PC-9 (cell line): Measurements from ENCODE around the gene FAM111B. TPM values are rescaled to one million over a fixed set of nuclear protein-coding genes. Genes with fewer than 3 reads are reported as not detected.
"Not testable (repeated sequence)": the region's sequence is repeated elsewhere in the genome, so short reads cannot be mapped to it uniquely, and the experiment has no call there.

Experiments used
- BruUV-seq: library from RNA; stranded (reverse); fragments of 400-500 nt; replicated peaks from 2 replicates; lab custom pipeline; 2021; lab: Mats Ljungman, UMichigan
- CTCF ChIA-PET: fragments of 300-600 bp; sonication (Branson Sonifier 250); formaldehyde crosslinking; loops from one replicate; lab custom pipeline; 2022; ENCODE audit warnings: antibody characterized with exemption; lab: Charles Lee
- POLR2A ChIA-PET: fragments of 300-600 bp; sonication (Branson Sonifier 250); formaldehyde crosslinking; loops from one replicate; lab custom pipeline; 2022; ENCODE audit warnings: antibody characterized with exemption; ENCODE audit not compliant: unreplicated experiment; lab: Charles Lee
- DNase-seq, 2 experiments: peaks; one replicate each; pipeline versions ENCODE4 v3.0.0 to v3.0.0-alpha.2; 2015 to 2022; ENCODE audit warnings: mixed read lengths in 1 of 2
- H2AFZ ChIP-seq: fragments of 200-600 bp; sonication (generic); 2 replicates; pipeline ENCODE4 v1.8.1; 2017; ENCODE audit warnings: antibody characterized with exemption
- H3F3A ChIP-seq: fragments of 200-600 bp; sonication (generic); 2 replicates; pipeline ENCODE4 v1.8.1; 2017; ENCODE audit warnings: antibody characterized with exemption, mild to moderate bottlenecking, low read depth; ENCODE audit not compliant: insufficient read depth
- H3K27ac ChIP-seq: fragments of 200-600 bp; sonication (generic); 2 replicates; pipeline ENCODE4 v1.6.1; 2016; ENCODE audit warnings: mixed run types
- H3K27me3 ChIP-seq: fragments of 200-600 bp; sonication (generic); 2 replicates; pipeline ENCODE4 v1.6.1; 2016; ENCODE audit warnings: low read depth, mixed run types; ENCODE audit not compliant: insufficient read depth
- H3K36me3 ChIP-seq: fragments of 200-600 bp; sonication (generic); 2 replicates; pipeline ENCODE4 v1.6.1; 2016; ENCODE audit warnings: low read depth, mixed run types
- H3K4me1 ChIP-seq: fragments of 200-600 bp; sonication (generic); replicated peaks from 2 replicates; pipeline ENCODE4 v1.6.1; 2016; ENCODE audit warnings: mixed run types; ENCODE audit not compliant: insufficient read depth
- H3K4me2 ChIP-seq: fragments of 200-600 bp; sonication (generic); 2 replicates; pipeline ENCODE4 v1.6.1; 2017; ENCODE audit warnings: mixed run types
- H3K4me3 ChIP-seq: fragments of 200-600 bp; sonication (generic); 2 replicates; pipeline ENCODE4 v1.6.1; 2016; ENCODE audit warnings: mixed run types
- H3K79me2 ChIP-seq: fragments of 200-600 bp; sonication (generic); 2 replicates; pipeline ENCODE4 v1.6.1; 2017; ENCODE audit warnings: low read depth, mixed run types
- H3K9me2 ChIP-seq: fragments of 200-600 bp; sonication (generic); 2 replicates; pipeline ENCODE4 v1.8.1; 2017; ENCODE audit warnings: mild to moderate bottlenecking; ENCODE audit not compliant: insufficient read depth
- H3K9me3 ChIP-seq: fragments of 200-600 bp; sonication (generic); 2 replicates; pipeline ENCODE4 v1.8.1; 2016; ENCODE audit warnings: low read depth; ENCODE audit not compliant: insufficient read depth
- H4K20me1 ChIP-seq: fragments of 200-600 bp; sonication (generic); 2 replicates; pipeline ENCODE4 v1.8.1; 2017; ENCODE audit not compliant: insufficient read depth
- EZH2 ChIP-seq: fragments of 200-600 bp; sonication (generic); IDR thresholded peaks from 2 replicates; pipeline ENCODE4 v1.8.0; 2017; ENCODE audit warnings: antibody characterized with exemption, low read depth
- intact Hi-C: fragments of 100-400 bp; cut with micrococcal nuclease; formaldehyde crosslinking; loops from one replicate; pipeline ENCODE4 v1.10.0; 2022; ENCODE audit not compliant: unreplicated experiment
- total RNA-seq: library from RNA; stranded (reverse); gene quantifications from 2 replicates; pipeline ENCODE4 v1.2.3, GENCODE V29; 2021
- TF ChIP-seq, protein P1 (sequence below): fragments of 200-600 bp; sonication (generic); conservative IDR thresholded peaks from 2 replicates; pipeline ENCODE4 v1.6.1; 2017; ENCODE audit warnings: mixed run types, antibody characterized with exemption, mild to moderate bottlenecking, moderate library complexity

Gene FAM111B
- total RNA-seq, 1 experiment from 2014 or later = 12.0 TPM

DNA sequence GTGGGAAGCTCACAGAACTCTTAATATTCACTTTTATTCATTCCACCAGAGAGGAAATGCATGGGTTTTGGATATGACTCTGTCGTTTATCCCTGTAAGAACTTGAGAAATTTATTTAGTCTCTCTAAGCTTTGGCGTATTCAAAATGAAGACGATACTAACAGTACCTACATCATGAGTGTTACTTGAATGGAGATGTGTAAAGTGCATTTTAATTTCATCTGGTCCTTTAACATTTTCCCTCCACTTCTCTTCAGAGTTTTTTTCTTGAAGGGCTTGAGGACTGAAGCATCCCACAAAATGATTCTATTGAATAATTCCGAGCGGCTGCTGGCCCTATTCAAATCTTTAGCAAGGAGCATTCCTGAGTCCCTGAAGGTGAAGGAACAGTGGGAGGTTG is 21.0 kb upstream of the FAM111B start, which contains the start of gene GLYATL1B:
Gene GLYATL1B, plus strand, starts transcription at position 301 of the 400 bp plus-strand sequence. Its CDS starts 0 bp downstream, at position 301.
- intact Hi-C loops, CTCF ChIA-PET: not testable (repeated sequence)
- peaks cover 72% of the 10 kb centered on the region for H3K27me3 ChIP-seq

DNA sequence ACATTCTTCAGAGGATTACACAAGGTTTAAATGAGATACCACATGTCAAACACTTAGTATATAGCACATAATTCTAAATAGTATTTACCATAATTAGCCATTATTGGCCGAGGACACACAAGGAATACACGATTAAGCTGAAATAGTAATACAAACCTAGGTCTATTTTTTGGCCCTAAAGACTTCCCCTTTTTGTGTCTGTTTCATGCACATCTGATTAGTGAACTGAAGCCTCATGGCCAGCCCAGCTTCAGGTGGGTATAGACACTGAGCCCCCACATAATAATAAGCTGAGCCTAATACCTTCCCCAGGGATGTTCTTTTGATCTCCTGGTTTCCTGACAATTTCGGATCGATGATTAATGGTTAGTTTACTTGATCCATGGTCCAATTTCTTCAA is 18.9 kb upstream of the FAM111B start:
- BruUV-seq = no TSS peak
- no peak overlapping the region for H3K4me2 ChIP-seq
- no peaks in the 10 kb centered on the region for H4K20me1 ChIP-seq
- no peaks in the 10 kb centered on the region for H3K79me2 ChIP-seq
- H3K36me3 ChIP-seq = no peaks in the 10 kb centered on the region
- H3K9me3 ChIP-seq = no peaks in the 10 kb centered on the region
- TF ChIP-seq, protein P1, sequence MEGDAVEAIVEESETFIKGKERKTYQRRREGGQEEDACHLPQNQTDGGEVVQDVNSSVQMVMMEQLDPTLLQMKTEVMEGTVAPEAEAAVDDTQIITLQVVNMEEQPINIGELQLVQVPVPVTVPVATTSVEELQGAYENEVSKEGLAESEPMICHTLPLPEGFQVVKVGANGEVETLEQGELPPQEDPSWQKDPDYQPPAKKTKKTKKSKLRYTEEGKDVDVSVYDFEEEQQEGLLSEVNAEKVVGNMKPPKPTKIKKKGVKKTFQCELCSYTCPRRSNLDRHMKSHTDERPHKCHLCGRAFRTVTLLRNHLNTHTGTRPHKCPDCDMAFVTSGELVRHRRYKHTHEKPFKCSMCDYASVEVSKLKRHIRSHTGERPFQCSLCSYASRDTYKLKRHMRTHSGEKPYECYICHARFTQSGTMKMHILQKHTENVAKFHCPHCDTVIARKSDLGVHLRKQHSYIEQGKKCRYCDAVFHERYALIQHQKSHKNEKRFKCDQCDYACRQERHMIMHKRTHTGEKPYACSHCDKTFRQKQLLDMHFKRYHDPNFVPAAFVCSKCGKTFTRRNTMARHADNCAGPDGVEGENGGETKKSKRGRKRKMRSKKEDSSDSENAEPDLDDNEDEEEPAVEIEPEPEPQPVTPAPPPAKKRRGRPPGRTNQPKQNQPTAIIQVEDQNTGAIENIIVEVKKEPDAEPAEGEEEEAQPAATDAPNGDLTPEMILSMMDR = no peak
- TF ChIP-seq EZH2 = no peak
- intact Hi-C loops = no loop called here
- no peaks in the 10 kb centered on the region for H3K4me1 ChIP-seq
- no peaks in the 10 kb centered on the region for H3K9me2 ChIP-seq
- ChIA-PET CTCF (no interaction called here), POLR2A (no interaction called here)
- no peak overlapping the region for H3K27ac ChIP-seq
- H3K27me3 ChIP-seq = peaks cover 65% of the 10 kb centered on the region
- no peaks in the 10 kb centered on the region for H3F3A ChIP-seq
- DNase-seq = no peak
- no peak overlapping the region for H2AFZ ChIP-seq
- no peak overlapping the region for H3K4me3 ChIP-seq

More for the DNA sequence above, 21.0 kb upstream of the FAM111B start, which contains the start of gene GLYATL1B:
- H3K4me3 ChIP-seq, H4K20me1 ChIP-seq, H3K9me3 ChIP-seq, H3F3A ChIP-seq, H3K9me2 ChIP-seq, H3K4me1 ChIP-seq, BruUV-seq, H2AFZ ChIP-seq, H3K36me3 ChIP-seq, H3K4me2 ChIP-seq, H3K27ac ChIP-seq, DNase-seq, H3K79me2 ChIP-seq, POLR2A ChIA-PET: not testable (repeated sequence)

DNA sequence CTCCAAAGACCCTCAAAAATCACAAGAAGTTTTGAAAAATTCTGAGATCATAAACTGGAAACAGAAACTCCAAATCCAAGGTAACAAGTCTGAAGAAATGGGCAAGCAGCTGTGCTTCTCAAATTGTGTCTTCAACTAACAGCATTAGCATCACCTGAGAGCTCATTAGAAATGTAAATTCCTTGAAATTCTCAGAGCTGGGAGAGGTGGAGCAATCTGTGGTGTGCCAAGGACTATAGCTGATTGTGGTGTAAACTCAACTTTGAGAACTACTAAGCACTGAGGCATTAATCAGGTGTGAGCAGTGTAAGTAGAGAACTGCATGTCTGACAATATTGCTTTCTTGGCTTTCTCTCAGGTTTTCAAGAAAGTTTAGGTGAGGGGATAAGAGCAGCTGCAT is 13.5 kb upstream of the FAM111B start:
- H3K27ac ChIP-seq, H3K4me2 ChIP-seq, H3K79me2 ChIP-seq, H3K4me1 ChIP-seq, H3K9me3 ChIP-seq, DNase-seq, H2AFZ ChIP-seq, H3K9me2 ChIP-seq, H3K36me3 ChIP-seq, BruUV-seq, H4K20me1 ChIP-seq, intact Hi-C loops, H3K4me3 ChIP-seq, H3F3A ChIP-seq, POLR2A ChIA-PET, CTCF ChIA-PET: not testable (repeated sequence)
- peaks cover 40% of the 10 kb centered on the region for H3K27me3 ChIP-seq

DNA sequence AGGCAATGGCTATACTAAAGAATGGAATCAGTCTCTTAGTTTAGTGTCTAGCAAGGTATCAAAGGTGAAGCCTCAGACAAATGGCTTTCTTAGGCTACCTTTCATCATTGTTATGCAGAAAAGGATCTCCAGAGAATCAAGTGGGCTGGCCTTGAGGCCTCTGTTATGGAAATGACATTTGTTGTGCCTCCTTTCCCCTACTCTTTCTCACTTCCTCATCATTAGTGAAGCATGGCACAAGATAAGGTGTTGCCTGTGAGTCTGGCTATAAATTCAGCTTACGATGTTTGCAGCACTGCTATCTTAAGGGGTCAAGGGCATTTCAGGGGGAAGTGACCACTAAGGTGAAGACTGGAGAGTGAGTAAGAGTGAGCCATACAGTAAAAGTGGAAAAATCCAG is 11.8 kb upstream of the FAM111B start:
- H3K9me2 ChIP-seq, DNase-seq, intact Hi-C loops, H3K9me3 ChIP-seq, H2AFZ ChIP-seq, H3K36me3 ChIP-seq, H3K4me3 ChIP-seq, H3K79me2 ChIP-seq, H3F3A ChIP-seq, BruUV-seq, H4K20me1 ChIP-seq, CTCF ChIA-PET, POLR2A ChIA-PET, H3K4me2 ChIP-seq, H3K27ac ChIP-seq, H3K4me1 ChIP-seq: not testable (repeated sequence)
- peaks cover 39% of the 10 kb centered on the region for H3K27me3 ChIP-seq

DNA sequence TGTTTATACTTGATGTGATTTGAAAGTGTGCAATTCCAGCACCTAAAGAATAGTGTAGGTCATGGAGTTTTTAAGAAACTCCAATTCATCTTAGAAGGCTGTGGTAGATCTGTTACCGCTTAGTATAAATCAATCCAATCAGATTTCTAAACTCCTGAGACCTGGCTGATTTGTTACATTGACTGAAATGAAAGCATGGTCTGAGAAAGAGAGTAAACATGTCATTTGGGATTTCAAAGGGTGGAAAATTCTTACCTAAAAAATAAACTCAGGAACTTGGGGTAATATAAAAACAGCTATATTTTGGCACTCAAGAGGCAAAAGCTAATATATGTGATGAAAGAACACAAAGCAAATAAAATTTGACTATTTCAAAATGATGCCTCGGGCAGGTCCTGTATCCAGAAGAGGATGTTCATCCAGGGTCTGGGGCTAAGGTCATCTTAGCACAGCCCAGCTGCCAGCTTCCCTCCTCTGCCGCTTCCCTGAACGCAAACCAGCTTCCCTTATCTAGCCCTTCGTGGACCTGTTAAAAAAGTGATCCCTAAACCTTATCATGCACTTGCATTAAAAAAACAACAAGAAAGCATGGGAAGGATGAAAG is 11.0 kb upstream of the FAM111B start:
- H3F3A ChIP-seq, H3K36me3 ChIP-seq, intact Hi-C loops, H3K9me2 ChIP-seq, H3K4me3 ChIP-seq, H3K4me2 ChIP-seq, H3K27ac ChIP-seq, H3K4me1 ChIP-seq, H3K79me2 ChIP-seq, POLR2A ChIA-PET, H3K9me3 ChIP-seq, BruUV-seq, CTCF ChIA-PET, H2AFZ ChIP-seq, H4K20me1 ChIP-seq, DNase-seq: not testable (repeated sequence)
- H3K27me3 ChIP-seq = peaks cover 47% of the 10 kb centered on the region
